ENCODE results near the gene RABL6. TPM values are rescaled to one million over a fixed set of nuclear protein-coding genes. Genes with fewer than 3 reads are reported as not detected.
"Not testable (repeated sequence)": the region's sequence is repeated elsewhere in the genome, so short reads cannot be mapped to it uniquely, and the experiment has no call there.

The RABL6 gene
- total and polyA plus RNA-seq, 8 donors, result 50.7 to 119 (median 66.5) TPM

DNA sequence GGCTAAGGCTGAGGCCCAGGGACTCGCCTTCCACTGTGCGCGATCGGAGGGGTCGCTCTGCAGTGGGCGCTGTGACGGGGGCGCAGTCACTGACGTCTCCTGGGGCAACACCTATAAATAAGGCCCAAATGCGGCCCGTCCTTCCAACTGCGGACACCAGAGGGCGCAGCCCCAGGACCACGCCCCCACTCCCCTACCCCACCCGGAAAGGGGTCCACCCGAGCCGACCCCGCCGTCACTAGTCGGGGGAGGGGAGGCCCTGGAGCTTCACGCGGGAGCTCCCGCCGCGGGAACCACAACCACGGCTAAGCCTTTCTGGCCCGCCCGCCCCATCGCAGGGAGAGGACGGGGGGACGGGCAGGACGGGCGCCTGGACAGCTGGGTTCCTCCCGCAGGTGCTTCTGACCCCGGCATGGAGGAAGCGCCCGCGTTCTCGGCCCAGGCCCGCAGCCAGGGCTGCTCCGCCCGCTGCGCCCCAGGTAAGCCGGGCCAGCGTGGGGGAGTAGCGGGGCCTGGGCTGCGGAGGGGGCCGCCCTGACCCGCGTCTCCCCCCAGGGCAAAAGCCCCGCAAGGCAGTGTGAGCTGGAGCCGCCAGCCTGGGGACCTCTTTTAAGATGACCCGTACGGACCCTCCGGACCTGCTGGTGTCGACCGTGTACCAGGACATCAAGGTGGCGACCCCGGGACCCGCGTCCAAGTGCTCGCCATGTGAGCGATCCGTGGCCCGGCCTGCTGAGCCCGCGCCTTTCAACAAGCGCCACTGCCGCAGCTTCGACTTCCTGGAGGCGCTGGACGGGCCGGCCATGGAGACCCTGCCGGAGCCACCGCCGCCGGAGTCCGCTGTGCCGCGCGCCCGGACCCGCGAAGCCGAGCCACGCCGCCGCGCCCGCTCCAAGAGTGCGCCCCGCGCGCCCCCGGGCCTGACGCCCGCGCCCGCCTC, 36.3 kb downstream of the RABL6 start:
- DNase-seq, result peak in 3 of 6 donors; percentile 69 to 82 (median 73)
- Histone ChIP-seq H3K4me1 (peaks cover 21 to 32% (median 26%) of the 10 kb centered on the region in 3 donors), H3K4me3 (peak overlapping the region in 1 of 4 donors; percentile 46), H3K27ac (peak overlapping the region in 3 of 4 donors; percentile 46 to 79 (median 78)), H3K36me3 (peaks cover 0 to 10% (median 0%) of the 10 kb centered on the region in 3 donors)
- not testable (repeated sequence) for H3K27me3 ChIP-seq, H3K9me3 ChIP-seq, FAIRE-seq, ATAC-seq
- intact Hi-C loops (cut with DNase I), result loop anchor here in 2 of 3 donors (10.0 kb wide), 2 partner anchors 49 to 101 kb away; partner anchors contain the start of genes C8G (in 1 of the 2), CCDC183 (in 1 of the 2), FBXW5 (in 1 of the 2) and TMEM141 (in 1 of the 2)
- WGBS, 2 donors, result 32 to 39% methylated on average over 61 to 99 of the region's 99 CpGs
- TF ChIP-seq, protein P1, sequence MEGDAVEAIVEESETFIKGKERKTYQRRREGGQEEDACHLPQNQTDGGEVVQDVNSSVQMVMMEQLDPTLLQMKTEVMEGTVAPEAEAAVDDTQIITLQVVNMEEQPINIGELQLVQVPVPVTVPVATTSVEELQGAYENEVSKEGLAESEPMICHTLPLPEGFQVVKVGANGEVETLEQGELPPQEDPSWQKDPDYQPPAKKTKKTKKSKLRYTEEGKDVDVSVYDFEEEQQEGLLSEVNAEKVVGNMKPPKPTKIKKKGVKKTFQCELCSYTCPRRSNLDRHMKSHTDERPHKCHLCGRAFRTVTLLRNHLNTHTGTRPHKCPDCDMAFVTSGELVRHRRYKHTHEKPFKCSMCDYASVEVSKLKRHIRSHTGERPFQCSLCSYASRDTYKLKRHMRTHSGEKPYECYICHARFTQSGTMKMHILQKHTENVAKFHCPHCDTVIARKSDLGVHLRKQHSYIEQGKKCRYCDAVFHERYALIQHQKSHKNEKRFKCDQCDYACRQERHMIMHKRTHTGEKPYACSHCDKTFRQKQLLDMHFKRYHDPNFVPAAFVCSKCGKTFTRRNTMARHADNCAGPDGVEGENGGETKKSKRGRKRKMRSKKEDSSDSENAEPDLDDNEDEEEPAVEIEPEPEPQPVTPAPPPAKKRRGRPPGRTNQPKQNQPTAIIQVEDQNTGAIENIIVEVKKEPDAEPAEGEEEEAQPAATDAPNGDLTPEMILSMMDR (IDR thresholded peaks at IDR 0.05), result peak; percentile 22 to 66 (median 57)

DNA sequence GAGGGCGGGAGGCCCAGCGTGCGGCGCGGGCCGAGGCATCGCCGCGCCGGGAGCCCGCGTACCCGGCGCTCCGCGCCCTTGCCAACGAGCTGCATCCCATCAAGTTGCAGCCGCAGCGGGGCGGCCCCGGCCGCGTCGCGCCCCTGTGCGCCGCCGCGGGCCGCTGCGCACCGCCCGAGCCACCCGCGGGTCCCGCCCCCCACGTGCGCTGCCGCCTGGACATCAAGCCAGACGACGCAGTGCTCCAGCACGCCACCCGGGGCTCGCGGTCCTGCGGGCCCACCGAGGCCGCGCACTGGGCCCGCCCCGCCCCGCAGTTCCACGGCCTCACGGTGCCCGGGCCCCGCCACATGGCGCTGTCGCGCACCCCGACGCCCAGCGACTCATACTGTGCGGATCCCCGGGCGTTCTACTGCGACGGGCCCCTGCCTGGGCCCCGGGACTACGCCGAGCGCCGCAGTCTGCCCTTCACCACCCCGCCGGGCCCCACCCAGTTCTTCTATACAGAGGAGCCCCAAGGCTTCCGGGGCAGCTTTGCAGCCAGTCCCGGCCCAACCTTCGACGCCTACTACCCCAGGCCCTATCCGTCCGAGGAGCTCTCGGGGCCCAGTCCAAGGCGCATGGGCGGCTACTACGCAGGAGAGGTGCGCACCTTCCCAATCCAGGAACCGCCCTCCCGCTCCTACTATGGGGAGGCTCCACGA, 37.2 kb downstream of the RABL6 start:
- intact Hi-C loops (cut with DNase I), result loop anchor here in 2 of 3 donors (10.0 kb wide), 2 partner anchors 50 to 100 kb away; partner anchors contain the start of genes C8G (in 1 of the 2), CCDC183 (in 1 of the 2), FBXW5 (in 1 of the 2) and TMEM141 (in 1 of the 2)
- FAIRE-seq, result no peak
- no peaks in the 10 kb centered on the region for H3K27me3 ChIP-seq
- no peak overlapping the region for H3K4me3 ChIP-seq
- ATAC-seq, result no peak
- WGBS, 2 donors, result 69 to 74% methylated on average over 65 to 88 of the region's 88 CpGs
- H3K4me1 ChIP-seq, result peaks cover 21 to 35% (median 27%) of the 10 kb centered on the region in 3 donors
- peaks cover 0 to 2% (median 0%) of the 10 kb centered on the region in 3 donors for H3K36me3 ChIP-seq
- TF ChIP-seq, protein P1 (IDR thresholded peaks at IDR 0.05), result no peak
- no peak for DNase-seq
- no peaks in the 10 kb centered on the region for H3K9me3 ChIP-seq
- H3K27ac ChIP-seq, result no peak overlapping the region

DNA sequence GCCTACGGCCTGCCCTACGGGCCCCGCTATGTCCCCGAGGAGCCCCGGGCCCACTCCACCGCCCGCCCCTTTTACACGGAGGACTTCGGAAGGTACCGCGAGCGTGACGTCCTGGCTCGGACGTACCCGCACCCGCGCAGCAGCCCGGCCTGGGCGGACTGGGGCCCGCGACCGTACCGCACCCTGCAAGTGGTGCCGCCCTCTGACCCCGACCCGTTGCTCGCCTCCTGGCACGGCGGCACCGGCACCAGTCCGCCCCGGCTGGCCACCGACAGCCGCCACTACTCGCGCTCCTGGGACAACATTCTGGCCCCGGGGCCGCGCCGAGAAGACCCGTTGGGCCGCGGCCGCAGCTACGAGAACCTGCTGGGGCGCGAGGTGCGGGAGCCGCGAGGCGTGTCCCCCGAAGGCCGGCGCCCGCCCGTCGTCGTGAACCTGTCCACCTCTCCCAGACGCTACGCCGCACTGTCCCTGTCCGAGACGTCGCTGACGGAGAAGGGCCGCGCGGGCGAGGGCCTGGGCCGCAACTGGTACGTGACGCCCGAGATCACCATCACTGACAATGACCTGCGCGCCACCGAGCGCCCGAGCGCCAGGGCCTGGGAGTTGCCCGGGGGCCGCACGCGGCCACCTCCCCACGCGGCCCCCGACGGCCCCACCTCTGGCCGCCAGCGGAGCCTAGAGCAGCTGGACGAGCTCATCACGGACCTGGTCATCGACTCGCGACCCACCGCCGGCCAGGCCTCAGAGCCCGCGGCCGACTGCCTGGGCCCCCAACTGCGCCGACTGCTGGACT, 37.9 kb downstream of the RABL6 start:
- TF ChIP-seq, protein P1 (IDR thresholded peaks at IDR 0.05), result no peak
- Histone ChIP-seq H3K4me3 (no peak overlapping the region), H3K4me1 (peaks cover 27 to 38% (median 29%) of the 10 kb centered on the region in 3 donors), H3K27me3 (no peaks in the 10 kb centered on the region), H3K9me3 (no peaks in the 10 kb centered on the region), H3K36me3 (peaks cover 0 to under 1% (median 0%) of the 10 kb centered on the region in 3 donors), H3K27ac (no peak overlapping the region)
- DNase-seq, result peak in 1 of 6 donors; percentile 47
- WGBS, 2 donors, result 78% methylated on average over 72 to 102 of the region's 102 CpGs
- intact Hi-C loops (cut with DNase I), result loop anchor here in 2 of 3 donors (10.0 kb wide), 2 partner anchors 51 to 99 kb away; partner anchors contain the start of genes C8G (in 1 of the 2), CCDC183 (in 1 of the 2), FBXW5 (in 1 of the 2) and TMEM141 (in 1 of the 2)
- FAIRE-seq, result no peak
- ATAC-seq, result no peak
